ENCODE results near the gene SZT2. TPM values are rescaled to one million over a fixed set of nuclear protein-coding genes. Genes with fewer than 3 reads are reported as not detected.
A peak's percentile ranks its signal among the peaks of the same experiment; 100 is the strongest.

The SZT2 gene
- total RNA-seq, 2 donors from 2014 or later = 34.8 to 50.5 TPM

GRCh38 chr1:43382027-43382779 lies 7.5 kb upstream of the SZT2 start:
- Histone ChIP-seq H3K9ac (ENCODE audit: low read depth in 2 of 2, low read length in 2 of 2) (no peak overlapping the region), H3K27me3 (no peaks in the 10 kb centered on the region), H3K4me3 (no peak overlapping the region), H3K4me1 (no peaks in the 10 kb centered on the region), H3K9me3 (no peaks in the 10 kb centered on the region), H3K27ac (no peak overlapping the region), H3K36me3 (peaks cover 5% of the 10 kb centered on the region)
- TF ChIP-seq, protein P1, sequence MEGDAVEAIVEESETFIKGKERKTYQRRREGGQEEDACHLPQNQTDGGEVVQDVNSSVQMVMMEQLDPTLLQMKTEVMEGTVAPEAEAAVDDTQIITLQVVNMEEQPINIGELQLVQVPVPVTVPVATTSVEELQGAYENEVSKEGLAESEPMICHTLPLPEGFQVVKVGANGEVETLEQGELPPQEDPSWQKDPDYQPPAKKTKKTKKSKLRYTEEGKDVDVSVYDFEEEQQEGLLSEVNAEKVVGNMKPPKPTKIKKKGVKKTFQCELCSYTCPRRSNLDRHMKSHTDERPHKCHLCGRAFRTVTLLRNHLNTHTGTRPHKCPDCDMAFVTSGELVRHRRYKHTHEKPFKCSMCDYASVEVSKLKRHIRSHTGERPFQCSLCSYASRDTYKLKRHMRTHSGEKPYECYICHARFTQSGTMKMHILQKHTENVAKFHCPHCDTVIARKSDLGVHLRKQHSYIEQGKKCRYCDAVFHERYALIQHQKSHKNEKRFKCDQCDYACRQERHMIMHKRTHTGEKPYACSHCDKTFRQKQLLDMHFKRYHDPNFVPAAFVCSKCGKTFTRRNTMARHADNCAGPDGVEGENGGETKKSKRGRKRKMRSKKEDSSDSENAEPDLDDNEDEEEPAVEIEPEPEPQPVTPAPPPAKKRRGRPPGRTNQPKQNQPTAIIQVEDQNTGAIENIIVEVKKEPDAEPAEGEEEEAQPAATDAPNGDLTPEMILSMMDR (IDR thresholded peaks at IDR 0.05) = no peak
- intact Hi-C loops (cut with DNase I) = no loop called here
- no peak for DNase-seq

GRCh38 chr1:43383449-43383848 lies 6.2 kb upstream of the SZT2 start:
- Histone ChIP-seq H3K36me3 (peaks cover 5% of the 10 kb centered on the region), H3K4me1 (peaks cover 5% of the 10 kb centered on the region), H3K27me3 (no peaks in the 10 kb centered on the region), H3K9ac (ENCODE audit: low read depth in 2 of 2, low read length in 2 of 2) (no peak overlapping the region), H3K4me3 (no peak overlapping the region), H3K9me3 (no peaks in the 10 kb centered on the region), H3K27ac (no peak overlapping the region)
- intact Hi-C loops (cut with DNase I) = no loop called here
- DNase-seq = no peak
- TF ChIP-seq, protein P1 (IDR thresholded peaks at IDR 0.05) = no peak

DNA sequence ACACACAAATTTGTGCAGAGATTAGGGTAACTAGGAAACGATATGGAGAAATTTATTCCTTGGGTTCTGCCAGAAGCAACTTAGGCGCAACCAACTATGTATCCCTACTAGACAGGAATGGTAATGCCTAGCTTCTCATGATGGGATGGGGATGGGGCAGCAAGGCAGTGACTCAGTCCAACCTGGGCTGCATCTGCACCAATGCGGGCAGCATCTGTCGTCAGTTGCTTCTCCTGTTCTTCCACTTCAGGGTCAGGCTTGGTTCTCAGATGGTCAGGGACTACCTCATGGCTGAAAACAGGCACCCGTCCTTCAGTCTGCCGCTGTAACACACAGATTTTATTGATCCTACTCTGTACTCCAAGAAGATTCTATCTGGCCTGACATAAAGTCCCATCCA lies 3.0 kb upstream of the SZT2 start:
- Histone ChIP-seq H3K4me3 (no peak overlapping the region), H3K9me3 (no peaks in the 10 kb centered on the region), H3K27me3 (no peaks in the 10 kb centered on the region), H3K4me1 (peaks cover 10% of the 10 kb centered on the region), H3K27ac (no peak overlapping the region), H3K9ac (ENCODE audit: low read depth in 2 of 2, low read length in 2 of 2) (no peak overlapping the region), H3K36me3 (peaks cover 5% of the 10 kb centered on the region)
- intact Hi-C loops (cut with DNase I) = no loop called here
- no peak for DNase-seq
- TF ChIP-seq, protein P1 (IDR thresholded peaks at IDR 0.05) = no peak

DNA sequence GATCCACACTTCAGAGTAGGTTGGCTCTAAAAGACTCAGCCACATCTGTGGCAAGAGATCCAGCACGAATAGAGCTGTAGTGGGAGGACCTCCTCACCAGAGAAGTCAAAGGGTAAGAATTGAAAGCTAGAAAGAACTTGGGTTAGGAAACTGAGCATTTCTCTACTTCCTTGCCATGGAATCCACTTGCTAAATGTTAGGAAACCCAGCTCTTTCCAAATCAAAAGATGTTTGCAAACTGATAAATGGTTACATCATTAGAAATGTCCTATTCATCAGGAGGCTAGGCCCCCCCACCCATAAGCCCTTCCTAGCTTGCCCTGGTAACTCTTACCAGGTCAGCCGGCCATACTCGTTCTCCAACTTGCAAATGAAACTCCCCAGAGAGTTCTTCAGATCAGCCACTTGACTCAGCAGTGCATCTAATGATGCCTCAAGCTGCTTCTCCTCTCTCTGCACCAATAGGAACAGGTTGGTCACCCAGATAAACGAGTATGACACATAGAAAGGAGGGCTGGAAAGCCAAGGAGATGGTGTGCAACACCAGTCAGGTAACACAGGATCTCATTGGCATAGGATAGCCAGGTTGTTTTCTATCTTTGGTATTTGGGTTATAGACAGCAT lies 1.6 kb upstream of the SZT2 start:
- H3K4me3 ChIP-seq = no peak overlapping the region
- no peaks in the 10 kb centered on the region for H3K27me3 ChIP-seq
- no peak overlapping the region for H3K27ac ChIP-seq
- no peak for DNase-seq
- intact Hi-C loops (cut with DNase I) = no loop called here
- peaks cover 10% of the 10 kb centered on the region for H3K4me1 ChIP-seq
- no peaks in the 10 kb centered on the region for H3K9me3 ChIP-seq
- peak overlapping the region in 1 of 2 donors; percentile 91 for H3K9ac ChIP-seq (ENCODE audit: low read depth in 2 of 2, low read length in 2 of 2)
- TF ChIP-seq, protein P1 (IDR thresholded peaks at IDR 0.05) = no peak
- peaks cover 5% of the 10 kb centered on the region for H3K36me3 ChIP-seq

GRCh38 chr1:43388613-43389012 lies 1.1 kb upstream of the SZT2 start:
- TF ChIP-seq, protein P1 (IDR thresholded peaks at IDR 0.05) = no peak
- H3K27ac ChIP-seq = no peak overlapping the region
- H3K36me3 ChIP-seq = peaks cover 5% of the 10 kb centered on the region
- H3K4me1 ChIP-seq = peaks cover 10% of the 10 kb centered on the region
- intact Hi-C loops (cut with DNase I) = no loop called here
- H3K4me3 ChIP-seq = peak overlapping the region; percentile 95
- H3K9me3 ChIP-seq = no peaks in the 10 kb centered on the region
- no peaks in the 10 kb centered on the region for H3K27me3 ChIP-seq
- no peak for DNase-seq
- H3K9ac ChIP-seq (ENCODE audit: low read depth in 2 of 2, low read length in 2 of 2) = peak overlapping the region in 1 of 2 donors; percentile 91

Data from colonic mucosa (tissue), 4 donors.